ENCODE measurements around the gene RPUSD1. TPM values are rescaled to one million over a fixed set of nuclear protein-coding genes. Genes with fewer than 3 reads are reported as not detected.

The RPUSD1 gene
- total and polyA plus RNA-seq, 12 donors, result 1.1 to 40.1 (median 20.4) TPM

DNA sequence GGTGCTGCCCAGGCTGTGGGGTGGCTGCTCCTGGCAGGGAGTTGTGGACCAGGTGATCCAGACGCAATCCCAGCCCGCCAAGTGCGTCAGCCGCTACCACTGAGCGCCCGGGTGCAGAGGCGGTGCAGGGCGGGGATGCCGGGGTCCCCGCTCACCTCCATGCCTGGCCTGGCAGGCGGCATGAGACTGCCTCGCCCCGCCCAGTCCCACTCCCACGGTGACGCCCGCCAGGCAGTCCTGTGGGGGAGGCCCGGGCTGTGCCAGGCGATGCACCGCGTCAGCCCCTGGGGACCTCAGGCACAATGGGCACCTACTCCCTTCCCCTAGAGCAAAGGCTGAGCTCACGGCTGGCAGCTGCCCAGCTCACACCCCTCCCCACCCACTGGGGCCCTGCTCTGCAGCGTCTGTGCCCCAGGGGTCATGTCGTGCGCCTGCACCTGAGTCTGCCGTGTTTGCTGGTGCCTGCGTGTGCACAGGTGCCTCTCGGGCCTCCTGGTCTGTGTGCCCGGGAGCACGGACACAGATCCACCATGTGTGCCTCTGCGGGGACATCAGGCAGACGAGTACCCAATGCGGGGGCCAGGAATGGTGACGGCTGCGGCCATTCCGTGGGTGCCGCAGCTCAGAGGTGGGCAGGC lies 5.3 kb downstream of the RPUSD1 start:
- intact Hi-C loops (cut with DNase I), result loop anchor here in 1 of 2 donors (5.0 kb wide), 1 partner anchor 76 kb away; the partner anchor contains the start of gene FBXL16
- Histone ChIP-seq H3K4me3 (no peak overlapping the region), H3K4me1 (replicated peaks in 1 of 2) (peaks cover 11 to 15% of the 10 kb centered on the region in 2 donors), H3K27ac (no peak overlapping the region), H3K36me3 (replicated peaks in 1 of 2) (peaks cover 0 to 11% of the 10 kb centered on the region in 2 donors), H3K9me3 (replicated peaks in 1 of 3) (no peaks in the 10 kb centered on the region), H3K27me3 (peaks cover 14% of the 10 kb centered on the region)
- TF ChIP-seq, protein P1, sequence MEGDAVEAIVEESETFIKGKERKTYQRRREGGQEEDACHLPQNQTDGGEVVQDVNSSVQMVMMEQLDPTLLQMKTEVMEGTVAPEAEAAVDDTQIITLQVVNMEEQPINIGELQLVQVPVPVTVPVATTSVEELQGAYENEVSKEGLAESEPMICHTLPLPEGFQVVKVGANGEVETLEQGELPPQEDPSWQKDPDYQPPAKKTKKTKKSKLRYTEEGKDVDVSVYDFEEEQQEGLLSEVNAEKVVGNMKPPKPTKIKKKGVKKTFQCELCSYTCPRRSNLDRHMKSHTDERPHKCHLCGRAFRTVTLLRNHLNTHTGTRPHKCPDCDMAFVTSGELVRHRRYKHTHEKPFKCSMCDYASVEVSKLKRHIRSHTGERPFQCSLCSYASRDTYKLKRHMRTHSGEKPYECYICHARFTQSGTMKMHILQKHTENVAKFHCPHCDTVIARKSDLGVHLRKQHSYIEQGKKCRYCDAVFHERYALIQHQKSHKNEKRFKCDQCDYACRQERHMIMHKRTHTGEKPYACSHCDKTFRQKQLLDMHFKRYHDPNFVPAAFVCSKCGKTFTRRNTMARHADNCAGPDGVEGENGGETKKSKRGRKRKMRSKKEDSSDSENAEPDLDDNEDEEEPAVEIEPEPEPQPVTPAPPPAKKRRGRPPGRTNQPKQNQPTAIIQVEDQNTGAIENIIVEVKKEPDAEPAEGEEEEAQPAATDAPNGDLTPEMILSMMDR (IDR thresholded peaks at IDR 0.05), result no peak
- no peak for TF ChIP-seq POLR2A (IDR thresholded peaks at IDR 0.05)
- DNase-seq, result no peak
- 66 to 100% (median 77%) methylated on average over 1 to 36 of the region's 36 CpGs for WGBS, 4 donors

DNA sequence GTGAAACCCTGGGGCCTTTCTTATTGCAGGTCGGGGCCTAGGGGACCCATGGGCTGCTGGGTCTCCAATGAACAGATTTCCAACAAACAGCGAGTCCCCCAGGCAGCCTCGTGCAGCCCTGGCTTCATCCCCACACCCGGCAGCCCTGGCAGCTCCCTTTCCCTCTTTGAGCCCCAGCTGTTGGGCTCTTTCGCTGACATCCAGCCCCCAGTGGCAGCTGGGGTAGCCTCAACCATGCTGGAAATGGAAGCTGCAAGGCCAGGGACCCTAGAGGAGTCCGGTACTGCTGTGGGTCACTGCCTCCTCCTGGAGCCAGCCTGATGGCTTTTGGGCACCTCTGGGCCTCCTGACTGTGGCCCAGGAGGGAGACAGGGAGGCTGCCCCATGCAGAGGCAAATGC lies 5.9 kb downstream of the RPUSD1 start:
- DNase-seq, result no peak
- H3K36me3 ChIP-seq (replicated peaks in 1 of 2), result peaks cover 0 to 11% of the 10 kb centered on the region in 2 donors
- H3K4me3 ChIP-seq, result no peak overlapping the region
- no peak overlapping the region for H3K27ac ChIP-seq
- no peaks in the 10 kb centered on the region for H3K9me3 ChIP-seq (replicated peaks in 1 of 3)
- intact Hi-C loops (cut with DNase I), result loop anchor here in 1 of 2 donors (5.0 kb wide), 1 partner anchor 75 kb away; the partner anchor contains the start of gene FBXL16
- no peak for TF ChIP-seq POLR2A (IDR thresholded peaks at IDR 0.05)
- TF ChIP-seq, protein P1 (IDR thresholded peaks at IDR 0.05), result no peak
- WGBS, 4 donors, result 49 to 81% (median 59%) methylated on average over 6 of the region's 6 CpGs; no CpG with 5 or more reads in 1 of the 4 donors
- H3K27me3 ChIP-seq, result peaks cover 14% of the 10 kb centered on the region
- H3K4me1 ChIP-seq (replicated peaks in 1 of 2), result peaks cover 8 to 11% of the 10 kb centered on the region in 2 donors

DNA sequence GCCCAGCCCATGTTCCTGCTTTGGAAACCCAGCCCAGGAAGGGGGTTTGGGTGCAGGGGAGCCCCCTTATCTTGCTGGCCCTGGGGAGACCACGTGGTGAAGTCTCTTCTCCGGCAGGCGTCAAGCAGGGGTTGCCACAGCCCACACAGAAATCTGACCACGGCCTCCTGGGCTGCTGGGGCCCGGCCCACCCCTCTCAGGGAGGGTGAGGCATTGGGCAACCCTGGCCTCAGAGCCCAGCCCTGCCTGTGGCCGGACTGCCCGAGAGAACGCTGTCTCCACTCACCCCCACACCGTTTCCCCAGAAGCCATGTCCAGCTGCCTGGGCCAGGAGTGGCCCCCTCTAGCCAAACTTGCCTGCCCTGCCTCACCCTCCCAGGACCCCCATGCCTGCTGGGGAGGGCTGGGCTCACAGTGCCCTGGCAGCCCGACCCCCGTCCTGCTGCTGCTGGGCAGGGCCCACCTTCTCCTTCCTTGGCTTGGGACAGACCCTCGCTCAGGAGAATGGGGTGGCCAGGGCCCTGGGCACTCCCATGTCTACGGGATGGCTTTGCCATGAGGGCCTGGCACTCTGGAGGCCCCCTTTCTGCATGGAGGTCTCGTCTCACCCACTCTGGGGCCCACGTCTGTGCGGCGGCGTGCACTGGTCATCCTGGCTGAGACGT lies 6.7 kb downstream of the RPUSD1 start:
- H3K27ac ChIP-seq, result no peak overlapping the region
- peaks cover 14% of the 10 kb centered on the region for H3K27me3 ChIP-seq
- no peak for DNase-seq
- H3K4me3 ChIP-seq, result no peak overlapping the region
- WGBS, 4 donors, result 56 to 73% (median 67%) methylated on average over 4 to 19 of the region's 19 CpGs
- H3K4me1 ChIP-seq (replicated peaks in 1 of 2), result peaks cover 4 to 7% of the 10 kb centered on the region in 2 donors
- H3K9me3 ChIP-seq (replicated peaks in 1 of 3), result no peaks in the 10 kb centered on the region
- intact Hi-C loops (cut with DNase I), result loop anchor here in 1 of 2 donors (5.0 kb wide), 1 partner anchor 74 kb away; the partner anchor contains the start of gene FBXL16
- H3K36me3 ChIP-seq (replicated peaks in 1 of 2), result peaks cover 0 to 9% of the 10 kb centered on the region in 2 donors
- TF ChIP-seq, protein P1 (IDR thresholded peaks at IDR 0.05), result no peak
- no peak for TF ChIP-seq POLR2A (IDR thresholded peaks at IDR 0.05)

DNA sequence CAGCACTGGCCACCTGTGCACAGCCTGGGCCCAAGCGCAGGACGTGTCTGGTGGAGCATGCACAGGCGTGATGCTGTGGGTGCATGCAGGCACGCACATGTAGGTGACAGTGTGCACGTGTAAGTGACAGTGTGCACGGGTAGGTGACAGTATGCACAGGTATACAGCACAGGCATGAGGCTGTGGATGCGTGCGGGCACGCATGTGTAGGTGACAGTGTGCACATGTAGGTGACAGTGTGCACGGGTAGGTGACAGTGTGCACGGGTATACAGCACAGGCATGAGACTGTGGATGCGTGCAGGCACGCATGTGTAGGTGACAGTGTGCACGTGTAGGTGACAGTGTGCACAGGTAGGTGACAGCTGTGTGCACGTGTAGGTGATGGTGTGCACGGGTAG lies 7.9 kb downstream of the RPUSD1 start:
- WGBS, 4 donors, result 71 to 82% (median 78%) methylated on average over 13 to 16 of the region's 16 CpGs
- intact Hi-C loops (cut with DNase I), result loop anchor here in 1 of 2 donors (5.0 kb wide), 1 partner anchor 73 kb away; the partner anchor contains the start of gene FBXL16
- Histone ChIP-seq H3K4me3 (no peak overlapping the region), H3K4me1 (replicated peaks in 1 of 2) (peaks cover 4 to 7% of the 10 kb centered on the region in 2 donors), H3K27me3 (peaks cover 14% of the 10 kb centered on the region), H3K27ac (no peak overlapping the region), H3K9me3 (replicated peaks in 1 of 3) (no peaks in the 10 kb centered on the region), H3K36me3 (replicated peaks in 1 of 2) (no peaks in the 10 kb centered on the region)
- TF ChIP-seq POLR2A (IDR thresholded peaks at IDR 0.05), result no peak
- TF ChIP-seq, protein P1 (IDR thresholded peaks at IDR 0.05), result no peak
- no peak for DNase-seq
